Activated CD4-positive, CD25-positive, alpha-beta regulatory T cell treated with anti-CD3 and anti-CD28 coated beads, Interleukin-2, amount 50 U/mL, for 72 hours (primary cell): ENCODE measurements around the gene FGD2.
"Not testable (repeated sequence)": the region's sequence is repeated elsewhere in the genome, so short reads cannot be mapped to it uniquely, and the experiment has no call there.

Experiments
- DNase-seq: peaks from one replicate; pipeline ENCODE4 v3.0.0; 2021

FGD2 gene

DNA sequence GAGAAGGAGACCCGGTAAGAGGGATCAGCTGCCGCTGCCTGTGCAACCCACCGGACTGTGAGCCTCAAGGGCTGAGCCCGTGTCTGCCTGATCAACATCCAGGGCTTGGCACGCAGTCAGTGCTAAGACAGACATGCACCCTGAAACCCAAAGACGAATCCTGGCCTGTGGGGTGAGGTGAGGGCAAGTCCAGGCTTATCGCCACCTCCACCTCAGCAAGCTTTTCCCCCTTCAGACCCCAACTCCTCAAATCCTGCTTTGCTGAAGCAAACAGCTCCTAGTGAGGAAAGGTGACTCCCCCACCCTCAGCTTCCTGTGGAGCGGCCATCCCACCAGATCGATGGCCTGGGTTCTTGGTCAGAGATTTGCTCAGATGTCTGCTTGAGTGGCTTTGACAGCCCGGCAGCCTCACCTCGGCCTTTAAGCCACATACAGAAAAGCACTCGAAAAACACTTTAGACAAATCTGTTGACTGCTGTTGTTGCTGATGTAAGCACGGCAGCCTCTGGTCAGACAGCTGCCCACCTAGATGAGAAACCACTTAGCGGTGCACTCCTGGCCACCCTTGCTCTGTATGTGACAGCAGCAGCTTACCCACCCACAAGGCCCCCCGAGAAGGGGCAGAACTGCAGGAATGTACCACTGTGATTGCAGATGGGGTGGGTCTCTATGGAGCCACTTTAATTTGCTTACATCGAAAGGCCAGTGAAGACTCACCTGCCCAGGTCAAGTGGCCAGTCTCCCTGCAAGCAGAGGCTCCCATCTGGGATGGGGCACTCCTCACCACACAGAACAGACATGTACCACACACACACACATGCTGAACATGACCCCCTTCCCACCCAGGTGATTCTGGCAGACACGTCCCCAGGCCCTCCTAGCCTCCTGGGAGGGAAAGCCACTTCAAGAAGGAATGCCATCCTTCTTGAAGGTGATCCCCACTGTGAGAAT lies 34.3 kb upstream of the FGD2 start:
- no peak for DNase-seq

DNA sequence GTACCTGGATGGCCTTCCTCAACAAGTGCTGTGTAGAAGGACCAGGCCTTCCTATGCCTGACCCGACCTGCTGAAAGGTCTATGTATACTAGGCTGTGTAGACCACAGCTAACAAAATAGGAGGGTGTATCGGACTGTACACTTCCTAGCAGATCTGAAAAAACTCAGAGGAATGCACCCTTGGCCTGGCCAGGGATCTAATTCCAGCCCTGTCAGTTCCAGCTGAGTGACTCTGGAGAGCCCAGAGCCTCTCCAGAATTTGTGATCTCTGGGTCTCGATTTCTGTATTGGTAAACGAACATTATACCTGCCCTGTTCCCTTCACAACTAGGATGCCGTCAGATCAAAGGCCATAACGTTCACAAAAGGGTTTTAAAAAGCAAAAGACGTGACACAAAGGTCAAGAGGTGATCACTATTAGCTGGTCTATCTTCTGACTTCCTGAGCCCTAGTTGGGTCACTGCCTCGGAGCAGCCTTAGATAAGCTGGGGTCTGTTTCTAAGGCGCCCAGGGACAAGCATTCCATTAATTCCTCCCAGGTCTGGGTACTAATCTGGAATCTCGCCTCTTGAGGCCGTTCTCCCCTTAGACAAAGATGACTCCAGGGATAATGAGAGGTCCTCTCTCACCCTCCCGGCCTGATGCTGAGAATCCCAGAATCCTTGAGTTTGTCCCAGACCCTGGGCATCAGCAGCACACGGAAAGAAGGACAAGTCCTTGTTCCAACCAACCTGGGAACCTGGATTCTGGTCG lies 33.4 kb upstream of the FGD2 start:
- DNase-seq = no peak

DNA sequence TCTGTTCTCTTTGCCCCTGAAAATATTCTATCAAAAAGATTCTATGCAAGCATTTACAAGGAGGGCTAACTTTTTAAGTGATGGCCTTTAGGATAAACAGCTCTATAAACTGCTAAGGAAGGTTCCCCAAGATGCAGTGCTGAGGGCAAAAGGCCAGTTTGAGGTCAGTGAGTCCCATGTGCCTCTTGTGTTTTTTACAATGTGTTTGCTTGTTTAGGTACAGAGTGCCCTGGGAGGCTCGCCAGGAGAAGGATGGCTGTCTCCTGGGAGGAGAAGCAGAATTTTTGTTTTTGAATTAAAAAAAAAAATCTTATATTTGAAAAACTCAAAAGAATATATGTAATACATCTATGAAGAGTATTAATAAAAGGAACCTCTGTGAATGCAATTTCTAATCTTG lies 32.3 kb upstream of the FGD2 start:
- DNase-seq = no peak

DNA sequence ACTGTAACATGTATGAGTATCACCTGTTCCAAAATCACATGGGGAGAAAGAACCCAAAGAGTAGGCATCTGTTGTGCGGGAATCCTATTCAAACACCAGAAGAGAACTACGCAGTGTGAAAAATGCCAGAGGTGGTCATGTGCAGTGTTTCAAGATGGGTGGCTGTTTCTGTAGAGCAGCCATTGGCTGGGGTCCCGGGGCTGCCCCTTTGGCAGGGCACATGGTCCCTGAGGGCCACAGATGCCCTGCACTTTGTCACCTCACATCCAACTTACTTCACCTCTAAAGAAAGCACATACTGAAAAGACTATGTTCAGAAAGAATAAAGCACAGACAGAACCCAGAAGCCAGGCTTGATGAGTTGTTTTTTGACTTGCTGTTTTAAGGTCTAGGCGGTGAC lies 31.8 kb upstream of the FGD2 start:
- DNase-seq = no peak

DNA sequence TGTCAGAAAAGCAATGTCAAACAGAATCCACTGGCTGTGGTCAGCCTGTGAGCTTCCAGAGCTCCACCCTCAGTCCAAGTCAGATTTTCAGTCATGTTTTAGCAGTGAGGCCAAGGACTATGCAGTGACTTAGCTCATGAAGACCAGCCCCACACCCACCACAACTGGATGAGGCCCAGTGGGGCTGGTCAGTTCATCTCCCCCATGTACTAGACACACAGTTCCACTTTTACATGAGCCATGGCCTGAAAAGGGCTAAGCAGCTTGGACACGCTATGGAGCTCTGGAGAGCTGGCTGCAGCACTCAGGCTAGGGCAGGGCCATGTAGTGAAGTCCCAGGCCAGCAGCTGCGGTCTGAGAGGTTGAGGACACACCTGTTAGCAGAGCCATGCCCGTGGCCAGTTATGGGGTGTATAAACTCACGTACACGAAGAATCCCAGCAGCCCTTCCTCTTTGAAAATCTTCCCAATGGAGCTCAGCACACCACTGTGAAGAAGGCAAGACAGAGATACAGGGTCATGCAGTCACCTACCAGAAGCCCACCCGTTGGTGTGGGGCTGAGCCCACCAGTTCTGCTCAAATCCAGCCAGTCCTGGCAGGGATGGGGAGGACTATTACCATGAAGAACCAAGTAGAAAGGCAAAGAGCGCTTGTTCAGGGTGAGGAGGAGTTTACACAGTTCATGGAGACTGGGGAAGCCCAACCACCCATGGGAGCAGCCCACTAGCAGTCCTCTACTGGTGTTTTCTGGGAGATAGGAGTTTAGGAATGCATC lies 30.0 kb upstream of the FGD2 start:
- DNase-seq = no peak

DNA sequence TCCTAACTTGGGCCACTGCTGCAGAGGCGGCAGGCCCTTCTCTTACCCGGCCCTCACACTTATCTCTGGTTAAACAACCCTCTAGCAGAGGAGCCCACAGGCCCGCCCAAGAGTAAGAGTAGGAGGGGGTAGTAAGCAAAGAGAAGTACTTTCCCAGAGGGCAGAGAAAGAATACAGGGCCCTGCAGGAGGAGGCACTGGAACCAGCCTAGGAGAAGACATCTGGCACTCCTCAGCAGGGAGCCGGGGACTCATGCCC lies 29.5 kb upstream of the FGD2 start:
- DNase-seq = no peak

DNA sequence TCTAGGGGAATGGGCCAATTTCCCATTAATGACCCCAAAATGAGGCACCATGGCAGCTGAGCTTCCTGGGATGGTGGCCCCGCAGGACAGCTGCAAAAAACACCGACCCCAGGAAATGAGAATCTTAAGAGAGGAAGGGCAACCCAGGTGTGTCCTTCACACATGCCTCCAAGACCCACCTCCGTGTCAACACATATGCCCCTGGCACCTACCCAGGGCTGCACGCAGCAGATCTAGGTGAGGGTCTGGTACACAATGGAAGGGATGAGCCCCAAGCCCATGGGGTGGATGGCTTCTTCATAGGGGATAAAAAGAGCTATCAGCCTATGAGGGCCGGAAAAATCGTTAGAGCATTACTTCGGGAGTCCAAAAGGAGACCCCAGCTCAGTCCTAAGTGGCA lies 28.9 kb upstream of the FGD2 start:
- DNase-seq = no peak

DNA sequence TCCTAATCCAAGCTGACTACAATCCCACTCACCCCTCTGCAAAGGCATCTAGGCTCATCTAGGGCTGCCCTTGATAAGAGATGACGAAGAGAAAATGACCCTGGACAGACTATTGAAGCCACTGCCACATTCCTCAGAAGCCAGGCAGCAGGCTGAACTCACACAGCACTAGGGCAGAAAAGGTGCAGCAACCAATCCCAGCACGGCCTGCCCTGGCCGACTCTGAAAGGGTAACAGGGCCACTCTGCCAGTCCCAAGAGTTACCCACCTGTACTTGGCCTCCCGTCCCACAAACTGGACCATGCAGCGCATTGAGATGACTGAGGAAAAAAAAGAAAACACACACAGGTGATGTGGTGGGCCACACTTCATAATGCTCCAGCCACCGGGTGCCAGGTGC lies 28.5 kb upstream of the FGD2 start:
- DNase-seq = no peak

DNA sequence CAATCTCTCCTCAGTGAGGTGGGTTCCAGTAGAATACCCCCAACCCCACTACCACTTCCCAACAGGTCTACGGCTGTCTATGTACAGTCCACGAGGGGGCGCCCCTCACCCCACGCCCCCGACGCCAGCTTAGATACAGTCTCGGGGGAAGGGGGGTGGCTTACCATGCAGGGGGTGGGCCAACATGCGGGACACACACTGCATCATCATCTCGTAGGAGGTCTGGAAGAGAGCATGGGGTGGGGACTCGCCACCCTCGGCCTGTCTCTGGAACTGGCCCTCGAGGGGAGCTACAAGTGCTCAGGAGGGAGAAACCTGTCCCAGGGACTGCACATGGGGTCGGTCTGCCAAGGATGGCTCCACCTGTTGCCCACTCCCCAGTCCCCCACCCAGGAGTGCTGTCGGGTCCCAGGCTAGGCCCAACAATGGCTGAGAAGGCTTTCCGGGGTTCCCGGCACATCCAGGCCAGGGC lies 27.9 kb upstream of the FGD2 start:
- no peak for DNase-seq

DNA sequence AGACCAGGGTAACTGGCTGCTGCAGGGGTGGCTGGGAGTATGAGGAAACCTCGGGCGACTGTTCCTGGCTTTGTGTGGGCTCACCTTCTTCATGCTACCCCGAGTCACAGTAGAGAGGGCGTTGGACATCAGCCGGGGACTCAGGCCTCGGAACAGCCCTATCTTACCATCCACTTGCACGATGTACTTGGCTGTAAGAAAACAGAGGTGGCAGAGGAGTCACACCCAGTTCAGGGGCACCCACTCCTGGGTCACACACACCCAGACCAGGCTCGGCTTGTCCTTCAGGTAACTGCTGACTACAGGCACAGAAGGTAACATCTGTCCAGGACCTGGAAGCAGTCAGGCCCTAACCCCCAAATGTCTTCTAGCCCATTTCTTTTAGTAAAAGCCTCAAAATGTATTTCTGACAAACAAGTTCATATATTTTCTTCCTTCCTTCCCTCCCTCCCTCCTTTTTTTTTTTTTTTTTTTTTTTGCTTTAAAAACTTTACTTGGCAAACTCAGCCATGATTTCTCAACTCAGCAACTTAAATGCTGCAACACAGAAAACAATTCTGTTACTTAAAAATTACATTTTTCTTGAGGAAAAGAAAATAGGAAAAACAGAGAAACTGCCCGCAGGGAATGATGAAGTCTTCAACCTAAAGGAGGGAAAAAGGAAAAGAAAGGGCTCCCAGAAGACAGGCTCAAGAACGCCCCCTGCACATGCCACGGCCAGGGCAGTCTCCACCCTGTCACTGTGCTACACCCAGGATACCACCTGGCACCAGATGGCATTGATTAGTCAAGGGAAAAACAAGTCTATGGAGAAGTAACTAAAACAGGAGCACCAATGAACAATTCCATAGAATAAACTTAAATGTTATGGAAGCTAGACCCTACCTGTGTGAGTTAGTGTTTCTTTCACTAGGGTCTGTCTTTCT lies 26.8 kb upstream of the FGD2 start:
- DNase-seq = no peak

DNA sequence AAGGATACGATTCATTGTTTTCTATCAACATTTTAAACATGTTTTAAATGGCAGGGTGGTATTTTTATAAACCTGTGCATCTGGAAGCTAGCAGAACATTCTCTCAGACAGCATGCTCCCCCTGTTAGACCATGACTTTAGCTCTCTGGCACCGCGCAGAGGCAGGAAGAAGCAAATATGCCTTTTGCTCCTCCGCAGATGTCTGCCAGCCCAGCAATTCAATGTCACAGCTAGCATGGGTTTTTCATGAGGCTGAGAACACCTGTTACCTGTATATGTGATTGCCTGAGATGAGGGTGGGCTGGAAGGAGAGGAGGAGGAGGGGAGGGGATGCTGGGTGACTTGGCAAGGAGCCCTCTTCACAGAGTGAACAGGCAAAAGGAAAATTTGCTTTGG lies 26.1 kb upstream of the FGD2 start:
- DNase-seq = no peak

DNA sequence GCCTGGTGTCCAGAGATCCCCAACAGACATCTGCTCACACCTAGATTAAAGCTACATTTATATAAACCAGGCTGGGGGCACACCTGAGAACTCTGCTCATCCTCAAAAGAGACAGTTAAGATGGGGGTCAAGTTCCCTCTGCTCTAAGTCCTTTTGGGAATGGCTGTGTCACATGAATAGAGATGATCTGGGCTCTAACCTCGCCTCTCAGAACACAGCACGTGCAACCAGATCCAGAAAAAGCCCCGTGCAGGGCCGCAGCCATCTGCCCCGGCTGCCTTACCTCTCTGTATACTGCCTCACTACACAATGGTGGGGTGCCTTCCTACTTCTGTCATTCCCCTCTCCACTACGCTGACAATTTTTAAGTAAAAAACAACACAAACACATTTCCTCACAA lies 25.3 kb upstream of the FGD2 start:
- no peak for DNase-seq

DNA sequence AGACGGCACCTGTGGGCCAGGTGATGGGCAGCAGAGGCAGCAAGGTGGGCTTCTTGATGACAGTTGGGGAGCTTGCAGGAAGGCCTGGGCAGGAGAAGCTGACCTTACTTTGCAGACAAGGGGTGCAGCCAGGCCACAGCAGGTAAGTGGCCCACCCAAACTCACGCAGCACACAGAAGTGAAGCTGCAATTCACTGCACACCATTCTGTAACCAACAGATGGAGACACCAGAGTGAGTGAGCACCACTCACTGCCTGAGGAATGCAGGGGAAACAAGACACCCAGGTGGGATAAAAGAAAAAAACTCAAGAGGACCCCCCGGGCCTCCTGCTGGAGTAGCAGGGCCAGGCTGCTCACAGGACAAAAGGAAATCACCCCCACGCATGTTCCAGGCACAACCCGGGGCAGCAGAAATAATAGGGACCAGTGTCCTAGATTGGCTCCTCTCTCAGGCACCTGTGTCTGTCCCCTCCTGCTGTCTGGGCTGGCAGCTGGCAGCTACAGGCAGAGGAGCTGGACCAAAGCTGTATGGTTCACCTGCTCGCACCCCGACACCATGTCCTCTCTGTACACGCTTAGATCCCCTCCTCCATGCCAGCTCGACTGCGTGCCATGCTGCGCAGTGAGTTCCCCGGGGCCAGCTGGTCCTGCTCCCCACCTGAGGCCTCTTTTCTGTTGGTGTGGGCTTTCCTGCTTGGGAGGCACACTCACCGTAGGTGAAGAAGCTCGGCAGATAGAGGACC lies 24.4 kb upstream of the FGD2 start:
- no peak for DNase-seq

DNA sequence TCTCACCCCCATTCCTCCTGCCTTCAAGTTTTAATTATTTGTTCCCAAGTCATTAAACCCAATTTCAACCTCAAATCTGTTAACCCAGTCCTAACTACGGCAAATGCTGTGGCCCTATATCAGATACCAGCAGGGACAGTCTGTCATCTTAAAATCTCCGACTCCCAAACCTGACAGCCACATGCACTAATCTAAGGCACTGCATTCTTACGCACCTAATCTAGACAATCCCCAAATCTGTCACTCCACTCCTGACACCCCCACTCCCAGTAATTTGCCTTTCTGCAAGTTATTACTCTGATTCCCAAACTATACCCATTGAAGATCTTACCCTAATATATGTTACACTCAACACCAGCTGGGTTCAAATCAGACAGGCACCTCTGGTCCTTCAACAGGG lies 21.9 kb upstream of the FGD2 start:
- DNase-seq = no peak

DNA sequence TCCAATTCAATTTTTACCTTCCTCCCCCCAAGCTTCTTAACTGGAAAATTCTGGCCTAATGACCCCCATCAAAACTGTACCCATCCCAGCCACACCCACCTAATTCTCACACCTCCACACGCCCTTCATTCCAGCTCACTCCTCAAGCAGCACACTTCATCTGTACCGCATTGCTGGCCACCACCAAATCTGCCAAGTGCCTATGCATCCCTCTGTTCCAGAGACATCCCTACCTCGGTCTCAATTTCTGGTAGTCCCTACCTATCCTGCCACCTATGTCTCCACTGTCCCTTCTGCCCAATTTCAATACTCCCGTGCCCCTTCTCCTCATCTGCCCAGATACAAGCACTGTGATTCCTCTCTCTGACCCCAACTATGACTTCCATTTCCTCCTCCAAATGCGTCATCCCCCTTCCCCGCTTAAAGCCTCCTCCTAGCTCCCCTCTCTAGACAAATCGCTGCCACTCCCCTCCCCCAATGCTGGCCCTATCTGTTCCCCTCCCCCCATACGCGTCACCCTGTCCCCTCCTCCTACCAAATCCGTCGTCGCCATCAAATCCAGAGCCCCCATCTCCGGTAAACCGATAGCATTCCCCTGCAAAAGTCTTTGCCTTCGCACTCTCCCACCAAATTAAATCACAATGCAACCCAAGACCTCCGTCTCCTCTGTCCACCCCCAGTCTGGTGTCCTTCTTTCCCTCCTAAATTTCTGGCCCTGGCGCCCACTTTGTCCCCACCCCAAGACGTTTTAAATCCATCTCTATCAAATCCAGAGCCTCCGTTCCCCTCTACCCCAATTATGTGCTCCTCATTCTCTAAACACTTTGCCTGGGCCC lies 20.7 kb upstream of the FGD2 start:
- DNase-seq = no peak

DNA sequence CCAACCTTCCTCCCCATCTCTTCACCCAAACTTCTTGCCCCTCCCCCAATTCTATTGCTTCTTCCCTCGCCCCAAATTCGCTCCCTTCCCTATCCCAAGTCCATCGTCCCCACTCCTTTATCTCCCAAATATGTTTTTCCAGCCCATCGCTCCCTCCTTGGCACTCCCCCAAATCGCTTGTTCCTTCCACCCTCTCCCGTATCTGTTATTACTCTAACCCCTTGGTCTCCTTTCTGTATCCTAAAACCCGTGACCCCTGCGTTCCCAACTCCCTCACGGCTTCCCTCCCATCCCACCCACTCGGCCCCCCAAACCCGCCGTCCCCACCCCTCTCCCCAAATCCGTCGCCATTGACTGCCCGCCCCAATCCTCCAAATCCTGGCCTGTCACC lies 20.0 kb upstream of the FGD2 start:
- no peak for DNase-seq

DNA sequence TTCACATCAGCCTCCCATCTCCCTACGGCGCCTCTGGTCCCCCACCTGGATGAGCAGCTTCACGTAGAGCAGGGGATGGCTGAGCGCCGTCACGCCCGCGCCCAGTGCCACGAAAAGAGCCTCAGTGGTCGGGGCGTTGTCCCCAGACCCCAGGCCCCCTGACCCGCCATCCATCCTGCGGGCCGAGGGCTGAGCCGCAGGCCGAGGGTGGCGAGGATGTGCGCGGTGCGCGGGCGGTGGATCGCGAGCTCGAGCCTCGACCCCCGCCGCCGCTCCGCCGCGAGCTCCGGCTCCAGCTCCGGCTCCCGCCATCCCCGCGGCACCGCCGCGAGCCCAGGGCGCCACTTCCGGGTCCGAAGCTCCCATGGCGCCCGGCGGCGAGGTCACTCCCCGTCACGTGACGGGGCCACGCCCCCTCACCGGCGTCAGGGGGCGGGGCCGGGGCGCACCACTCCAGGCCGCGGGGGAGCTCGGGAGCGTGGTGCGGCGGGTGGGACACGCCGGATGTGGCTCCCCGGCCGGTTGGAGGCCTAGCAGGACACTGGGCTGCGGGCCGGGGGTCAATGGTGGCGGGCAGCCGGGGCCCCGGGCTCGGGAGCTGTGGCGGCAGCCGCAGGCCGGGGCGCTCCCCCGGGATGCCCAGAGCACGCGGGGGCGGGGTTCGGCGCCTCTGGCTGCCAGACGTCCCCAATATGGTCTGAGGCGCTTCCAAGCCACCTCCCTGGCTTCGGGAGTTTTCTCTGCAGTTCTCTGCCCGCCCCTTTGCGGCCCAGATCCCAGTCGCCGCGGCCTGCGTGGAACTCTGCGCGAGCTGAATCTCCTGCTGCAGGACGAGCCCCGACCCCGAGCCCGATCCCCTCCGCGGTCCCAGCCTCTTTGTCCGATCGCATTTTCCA lies 19.4 kb upstream of the FGD2 start, which contains the start of gene MTCH1:
Gene MTCH1, minus strand, starts transcription at position 389 of the 896 bp plus-strand sequence. Its CDS starts 23 bp downstream, at position 366.
- peak; percentile 92 for DNase-seq

DNA sequence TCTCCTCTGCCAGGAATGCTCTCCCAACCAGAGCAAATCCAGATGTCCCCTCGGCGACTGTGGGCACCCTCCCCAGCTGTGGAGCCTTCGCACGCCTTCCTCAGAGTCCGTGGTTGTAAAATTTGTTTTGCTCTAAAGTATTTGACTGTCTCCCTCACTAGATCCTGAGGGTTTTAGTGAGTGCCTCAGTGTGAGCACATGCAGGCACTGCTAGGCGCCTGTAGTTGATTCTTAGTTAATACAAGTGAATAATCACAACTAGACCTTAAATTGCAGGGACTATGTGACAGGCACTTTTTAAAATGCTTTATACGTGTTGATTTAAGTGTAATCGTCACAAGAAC lies 18.8 kb upstream of the FGD2 start:
- DNase-seq = no peak

DNA sequence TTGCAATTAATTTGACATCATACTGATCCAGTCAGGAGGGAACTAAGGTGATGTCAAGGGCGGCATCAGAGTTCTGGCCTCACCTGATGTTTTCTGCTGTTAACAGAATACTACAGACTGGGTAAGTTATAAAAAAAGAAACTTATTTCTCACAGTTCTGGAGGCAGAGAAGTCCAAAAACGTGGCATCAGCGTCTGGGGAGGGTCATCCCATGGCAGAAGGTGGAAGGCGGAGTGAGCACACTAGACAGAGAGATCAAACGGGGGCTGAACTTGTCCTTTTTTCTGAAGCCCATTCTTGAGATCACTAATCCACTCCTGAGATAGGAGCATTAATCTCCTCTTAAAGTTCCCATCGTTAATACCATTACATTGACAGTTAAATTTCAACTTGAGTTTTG lies 16.2 kb upstream of the FGD2 start:
- no peak for DNase-seq

DNA sequence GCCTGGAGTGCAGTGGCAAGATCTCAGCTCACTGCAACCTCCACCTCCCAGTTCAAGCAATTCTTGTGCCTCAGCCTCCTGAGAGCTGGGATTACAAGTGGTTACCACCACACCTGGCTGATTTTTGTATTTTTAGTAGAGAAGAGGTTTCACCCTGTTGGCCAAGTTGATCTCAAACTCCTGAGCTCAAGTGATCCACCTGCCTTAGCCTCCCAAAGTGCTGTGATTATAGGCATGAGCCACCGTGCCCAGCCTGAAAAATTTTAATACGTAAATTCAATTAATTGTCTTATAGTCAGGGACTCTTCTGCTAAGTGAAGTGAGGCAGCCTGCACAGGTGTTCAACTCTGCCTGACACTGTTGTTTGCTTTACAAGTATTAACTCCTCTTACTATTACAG lies 15.1 kb upstream of the FGD2 start:
- DNase-seq = not testable (repeated sequence)
